ENCODE data around the gene FOXF1. TPM values are rescaled to one million over a fixed set of nuclear protein-coding genes. Genes with fewer than 3 reads are reported as not detected.

FOXF1 gene
- total RNA-seq, 6 experiments from 2014 or later: 12.5 to 20.5 (median 17.9) TPM

DNA sequence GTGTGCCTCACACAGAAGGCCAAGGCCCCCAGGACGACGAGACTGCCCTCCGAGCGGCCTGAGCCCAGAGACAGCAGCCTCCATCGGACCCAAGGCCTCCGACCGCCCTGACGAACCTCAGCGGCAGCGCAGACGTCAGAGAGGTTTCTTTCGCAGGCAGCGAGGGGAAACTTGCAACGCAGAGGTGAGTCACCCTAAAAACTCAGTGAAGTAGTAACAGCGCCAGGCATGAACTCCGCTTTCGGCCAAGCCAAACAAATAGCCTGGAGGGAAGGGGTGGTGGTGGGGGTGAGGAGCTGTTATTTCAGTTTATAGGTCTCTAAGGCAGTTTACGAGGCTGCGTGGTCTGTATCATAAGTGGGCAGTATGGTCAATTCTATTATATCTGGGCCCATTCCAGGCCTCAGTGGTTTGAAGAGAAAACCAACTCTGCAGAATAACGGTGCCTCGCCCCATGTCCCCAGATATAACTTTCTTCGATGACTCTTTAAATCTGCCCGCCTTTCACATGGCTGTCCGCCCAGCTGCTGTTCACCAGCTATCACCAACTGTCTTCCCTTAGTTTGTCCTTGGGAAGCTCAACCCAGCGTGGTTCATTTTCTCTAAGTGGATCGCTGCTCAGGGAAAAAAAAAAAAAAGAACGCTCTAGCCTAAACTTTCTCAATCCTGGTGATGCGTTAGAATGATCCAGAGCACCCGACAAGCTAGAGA, 43.5 kb upstream of the FOXF1 start:
- Mint-ChIP-seq H3K27me3 (ENCODE audit: insufficient read depth) (peaks cover 27% of the 10 kb centered on the region), H3K36me3 (ENCODE audit: low read depth) (peaks cover 7% of the 10 kb centered on the region), H3K27ac (no peak overlapping the region), H3K4me1 (ENCODE audit: low read depth) (no peaks in the 10 kb centered on the region), H3K4me3 (no peak overlapping the region), H3K9me3 (peaks cover 9% of the 10 kb centered on the region)
- TF ChIP-seq, protein P1, sequence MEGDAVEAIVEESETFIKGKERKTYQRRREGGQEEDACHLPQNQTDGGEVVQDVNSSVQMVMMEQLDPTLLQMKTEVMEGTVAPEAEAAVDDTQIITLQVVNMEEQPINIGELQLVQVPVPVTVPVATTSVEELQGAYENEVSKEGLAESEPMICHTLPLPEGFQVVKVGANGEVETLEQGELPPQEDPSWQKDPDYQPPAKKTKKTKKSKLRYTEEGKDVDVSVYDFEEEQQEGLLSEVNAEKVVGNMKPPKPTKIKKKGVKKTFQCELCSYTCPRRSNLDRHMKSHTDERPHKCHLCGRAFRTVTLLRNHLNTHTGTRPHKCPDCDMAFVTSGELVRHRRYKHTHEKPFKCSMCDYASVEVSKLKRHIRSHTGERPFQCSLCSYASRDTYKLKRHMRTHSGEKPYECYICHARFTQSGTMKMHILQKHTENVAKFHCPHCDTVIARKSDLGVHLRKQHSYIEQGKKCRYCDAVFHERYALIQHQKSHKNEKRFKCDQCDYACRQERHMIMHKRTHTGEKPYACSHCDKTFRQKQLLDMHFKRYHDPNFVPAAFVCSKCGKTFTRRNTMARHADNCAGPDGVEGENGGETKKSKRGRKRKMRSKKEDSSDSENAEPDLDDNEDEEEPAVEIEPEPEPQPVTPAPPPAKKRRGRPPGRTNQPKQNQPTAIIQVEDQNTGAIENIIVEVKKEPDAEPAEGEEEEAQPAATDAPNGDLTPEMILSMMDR (IDR thresholded peaks at IDR 0.05): no peak
- DNase-seq: no peak

DNA sequence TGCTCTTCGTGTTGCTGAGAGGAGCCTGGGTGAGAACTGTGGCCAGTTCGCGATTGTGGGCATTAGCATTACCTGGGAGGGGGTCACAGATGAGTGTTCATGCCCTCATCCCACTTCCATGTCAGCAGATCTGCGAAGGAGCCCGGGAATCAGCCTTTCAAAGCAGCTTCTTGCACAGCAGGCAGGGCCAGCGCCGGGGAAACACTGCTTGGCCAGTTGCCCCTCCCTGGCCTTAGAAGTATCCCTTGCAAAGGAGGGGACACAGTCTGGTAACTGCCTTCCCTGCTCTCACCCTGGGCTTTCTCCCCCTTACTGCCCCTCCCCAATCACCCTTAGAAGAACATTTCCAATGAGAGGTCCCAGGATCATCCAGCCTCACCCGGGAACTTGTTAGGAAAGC, 42.8 kb upstream of the FOXF1 start:
- no peak for DNase-seq
- peaks cover 27% of the 10 kb centered on the region for H3K27me3 Mint-ChIP-seq (ENCODE audit: insufficient read depth)
- H3K9me3 Mint-ChIP-seq: peaks cover 12% of the 10 kb centered on the region
- no peak overlapping the region for H3K27ac Mint-ChIP-seq
- peaks cover 7% of the 10 kb centered on the region for H3K36me3 Mint-ChIP-seq (ENCODE audit: low read depth)
- no peaks in the 10 kb centered on the region for H3K4me1 Mint-ChIP-seq (ENCODE audit: low read depth)
- TF ChIP-seq, protein P1 (IDR thresholded peaks at IDR 0.05): no peak
- no peak overlapping the region for H3K4me3 Mint-ChIP-seq

DNA sequence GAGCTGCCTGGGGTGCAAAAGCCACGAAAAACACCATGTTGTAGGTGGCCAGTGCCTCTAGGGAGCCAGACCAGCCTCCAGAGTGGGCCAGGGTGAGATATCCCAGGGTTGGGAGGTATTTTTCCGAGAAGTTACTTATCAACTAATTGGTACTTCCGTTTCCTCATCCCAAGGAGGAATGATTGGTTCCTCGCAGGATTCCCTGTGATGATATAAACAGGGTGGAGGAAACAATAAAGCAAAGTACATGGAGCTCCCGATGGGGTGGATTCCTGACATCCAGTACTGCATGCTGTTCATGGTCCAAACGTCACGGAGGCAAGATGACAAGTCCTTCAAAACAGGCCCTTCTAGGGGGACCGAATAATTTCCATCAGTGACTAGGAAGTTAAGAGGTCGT, 39.4 kb upstream of the FOXF1 start:
- Mint-ChIP-seq H3K4me1 (ENCODE audit: low read depth) (no peaks in the 10 kb centered on the region), H3K4me3 (no peak overlapping the region), H3K27me3 (ENCODE audit: insufficient read depth) (peaks cover 36% of the 10 kb centered on the region), H3K36me3 (ENCODE audit: low read depth) (no peaks in the 10 kb centered on the region), H3K9me3 (0 out of 2 replicates have a peak, but pooled peaks cover 5% of the 10 kb centered on the region), H3K27ac (no peak overlapping the region)
- TF ChIP-seq, protein P1 (IDR thresholded peaks at IDR 0.05): no peak
- DNase-seq: no peak

DNA sequence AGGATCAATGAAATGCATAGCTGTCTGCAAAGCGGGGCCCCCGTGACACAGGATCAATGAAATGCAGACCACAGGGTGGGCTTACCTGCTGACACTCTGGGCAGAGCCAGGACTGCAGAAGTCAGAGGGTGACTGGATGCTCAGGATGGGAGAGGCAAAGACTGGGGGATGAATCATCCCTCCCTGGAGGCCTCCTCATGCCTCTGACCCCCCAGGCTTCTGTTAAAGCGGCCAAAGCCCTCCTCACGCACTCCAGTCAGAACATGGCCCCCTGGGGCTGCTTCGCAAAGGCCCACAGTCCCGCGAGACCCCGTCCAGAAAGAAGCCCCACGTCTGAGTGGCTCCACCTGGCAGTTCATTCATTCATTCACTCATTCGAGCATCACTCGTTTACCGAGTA, 38.4 kb upstream of the FOXF1 start:
- Mint-ChIP-seq H3K27ac (no peak overlapping the region), H3K4me1 (ENCODE audit: low read depth) (peaks cover 6% of the 10 kb centered on the region), H3K36me3 (ENCODE audit: low read depth) (no peaks in the 10 kb centered on the region), H3K4me3 (no peak overlapping the region), H3K9me3 (0 out of 2 replicates have a peak, but pooled peaks cover 5% of the 10 kb centered on the region), H3K27me3 (ENCODE audit: insufficient read depth) (peaks cover 40% of the 10 kb centered on the region)
- no peak for DNase-seq
- TF ChIP-seq, protein P1 (IDR thresholded peaks at IDR 0.05): no peak

DNA sequence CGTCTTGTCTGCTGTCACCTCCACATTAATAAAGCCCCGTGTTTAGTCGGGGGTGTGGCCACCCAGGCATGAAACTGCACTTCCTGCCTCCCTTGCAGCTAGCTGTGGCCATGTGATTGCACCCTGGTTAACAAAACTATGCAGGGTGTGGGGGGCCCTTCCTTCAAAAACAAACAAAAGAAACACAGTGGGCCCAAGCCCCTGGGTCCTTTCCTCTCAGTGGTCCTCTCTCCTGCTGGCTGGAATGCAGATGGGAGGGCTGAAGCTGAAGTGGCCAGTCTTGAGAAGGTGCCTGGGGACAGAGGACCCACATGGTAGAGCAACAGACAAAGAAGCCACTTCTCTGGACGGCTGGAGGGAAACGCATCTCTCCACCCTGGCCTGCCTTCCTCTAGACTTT, 38.0 kb upstream of the FOXF1 start:
- H3K36me3 Mint-ChIP-seq (ENCODE audit: low read depth): no peaks in the 10 kb centered on the region
- 0 out of 2 replicates have a peak, but pooled peaks cover 5% of the 10 kb centered on the region for H3K9me3 Mint-ChIP-seq
- peaks cover 11% of the 10 kb centered on the region for H3K4me1 Mint-ChIP-seq (ENCODE audit: low read depth)
- H3K27ac Mint-ChIP-seq: no peak overlapping the region
- no peak for DNase-seq
- TF ChIP-seq, protein P1 (IDR thresholded peaks at IDR 0.05): no peak
- peaks cover 38% of the 10 kb centered on the region for H3K27me3 Mint-ChIP-seq (ENCODE audit: insufficient read depth)
- H3K4me3 Mint-ChIP-seq: no peak overlapping the region
